ENCODE measurements around the gene PCBP3.

The PCBP3 gene

GRCh38 chr21:45872902-45873301, 229.4 kb downstream of the PCBP3 start:
- no peak for TF ChIP-seq GATA3 (IDR thresholded peaks at IDR 0.05; ENCODE audit: low read depth, low read length)
- TF ChIP-seq GATA2 (IDR thresholded peaks at IDR 0.05; ENCODE audit: low read depth, low read length), result no peak

- TF ChIP-seq GATA2 (IDR thresholded peaks at IDR 0.05; ENCODE audit: low read depth, low read length) (no peak), GATA3 (IDR thresholded peaks at IDR 0.05; ENCODE audit: low read depth, low read length) (no peak)
These were observed 229.9 kb downstream of the PCBP3 start for GRCh38 chr21:45873418-45873817.

- TF ChIP-seq GATA2 (IDR thresholded peaks at IDR 0.05; ENCODE audit: low read depth, low read length), result no peak
- no peak for TF ChIP-seq GATA3 (IDR thresholded peaks at IDR 0.05; ENCODE audit: low read depth, low read length)
These were observed 230.3 kb downstream of the PCBP3 start for GRCh38 chr21:45873866-45874265.

- no peak for TF ChIP-seq GATA2 (IDR thresholded peaks at IDR 0.05; ENCODE audit: low read depth, low read length)
- TF ChIP-seq GATA3 (IDR thresholded peaks at IDR 0.05; ENCODE audit: low read depth, low read length), result no peak
These were observed 231.3 kb downstream of the PCBP3 start for GRCh38 chr21:45874716-45875415.

- no peak for TF ChIP-seq GATA3 (IDR thresholded peaks at IDR 0.05; ENCODE audit: low read depth, low read length)
- no peak for TF ChIP-seq GATA2 (IDR thresholded peaks at IDR 0.05; ENCODE audit: low read depth, low read length)
These were observed 231.9 kb downstream of the PCBP3 start for GRCh38 chr21:45875416-45875760.

GRCh38 chr21:45875881-45876280, 232.4 kb downstream of the PCBP3 start:
- TF ChIP-seq GATA3 (IDR thresholded peaks at IDR 0.05; ENCODE audit: low read depth, low read length) (no peak), GATA2 (IDR thresholded peaks at IDR 0.05; ENCODE audit: low read depth, low read length) (no peak)

- TF ChIP-seq GATA3 (IDR thresholded peaks at IDR 0.05; ENCODE audit: low read depth, low read length) (no peak), GATA2 (IDR thresholded peaks at IDR 0.05; ENCODE audit: low read depth, low read length) (no peak)
These were observed 233.1 kb downstream of the PCBP3 start for GRCh38 chr21:45876381-45877170.

GRCh38 chr21:45877171-45877438, 233.6 kb downstream of the PCBP3 start:
- no peak for TF ChIP-seq GATA2 (IDR thresholded peaks at IDR 0.05; ENCODE audit: low read depth, low read length)
- no peak for TF ChIP-seq GATA3 (IDR thresholded peaks at IDR 0.05; ENCODE audit: low read depth, low read length)

GRCh38 chr21:45877821-45878469, 234.4 kb downstream of the PCBP3 start:
- TF ChIP-seq GATA3 (IDR thresholded peaks at IDR 0.05; ENCODE audit: low read depth, low read length) (no peak), GATA2 (IDR thresholded peaks at IDR 0.05; ENCODE audit: low read depth, low read length) (no peak)

- no peak for TF ChIP-seq GATA2 (IDR thresholded peaks at IDR 0.05; ENCODE audit: low read depth, low read length)
- no peak for TF ChIP-seq GATA3 (IDR thresholded peaks at IDR 0.05; ENCODE audit: low read depth, low read length)
These were observed 236.9 kb downstream of the PCBP3 start for GRCh38 chr21:45880097-45881068.

GRCh38 chr21:45882645-45883044, 239.1 kb downstream of the PCBP3 start:
- TF ChIP-seq GATA3 (IDR thresholded peaks at IDR 0.05; ENCODE audit: low read depth, low read length) (no peak), GATA2 (IDR thresholded peaks at IDR 0.05; ENCODE audit: low read depth, low read length) (no peak)

GRCh38 chr21:45883090-45883489, 239.6 kb downstream of the PCBP3 start:
- no peak for TF ChIP-seq GATA2 (IDR thresholded peaks at IDR 0.05; ENCODE audit: low read depth, low read length)
- no peak for TF ChIP-seq GATA3 (IDR thresholded peaks at IDR 0.05; ENCODE audit: low read depth, low read length)

- TF ChIP-seq GATA3 (IDR thresholded peaks at IDR 0.05; ENCODE audit: low read depth, low read length) (no peak), GATA2 (IDR thresholded peaks at IDR 0.05; ENCODE audit: low read depth, low read length) (no peak)
These were observed 242.0 kb downstream of the PCBP3 start for GRCh38 chr21:45885597-45885929.

GRCh38 chr21:45886610-45887026, 243.1 kb downstream of the PCBP3 start:
- TF ChIP-seq GATA2 (IDR thresholded peaks at IDR 0.05; ENCODE audit: low read depth, low read length) (no peak), GATA3 (IDR thresholded peaks at IDR 0.05; ENCODE audit: low read depth, low read length) (no peak)
